Kidney (tissue), 14 donors: ENCODE results near the gene NAP1L1. TPM values are rescaled to one million over a fixed set of nuclear protein-coding genes. Genes with fewer than 3 reads are reported as not detected.

Experiments
- DNase-seq, 5 donors: peaks; one replicate each; pipeline ENCODE4 v3.0.0-alpha.2; 2013 to 2020
- FAIRE-seq: peaks from 2 replicates; lab custom pipeline; 2012; peaks lifted over from hg19 to GRCh38; lab: Jason Lieb, UNC
- H3K27ac ChIP-seq, 2 donors: one replicate each; pipeline ENCODE4 v1.7.0; 2013; ENCODE audit warnings: low read depth in 2 of 2, low read length in 2 of 2, inconsistent platforms in 1 of 2
- H3K27me3 ChIP-seq: one replicate; pipeline ENCODE4 v1.7.1; 2013; ENCODE audit warnings: low read length, inconsistent platforms; ENCODE audit not compliant: control insufficient read depth, insufficient read depth
- H3K36me3 ChIP-seq, 3 donors: one replicate each; pipeline versions ENCODE4 v1.7.0 to v1.7.1; 2013; ENCODE audit warnings: low read length in 3 of 3, control low read depth in 1 of 3, inconsistent platforms in 1 of 3; ENCODE audit not compliant: insufficient read depth in 3 of 3, control insufficient read depth in 2 of 3
- H3K4me1 ChIP-seq, 3 donors: one replicate each; pipeline versions ENCODE4 v1.7.0 to v1.7.1; 2013; ENCODE audit warnings: low read length in 3 of 3, inconsistent platforms in 1 of 3, low read depth in 1 of 3; ENCODE audit not compliant: control insufficient read depth in 2 of 3, insufficient read depth in 2 of 3
- H3K4me3 ChIP-seq, 3 donors: one replicate each; pipeline versions ENCODE4 v1.7.0 to v1.8.1; 2013; ENCODE audit warnings: low read length in 3 of 3, control low read depth in 1 of 3, inconsistent platforms in 1 of 3
- H3K9ac ChIP-seq, 3 donors: one replicate each; pipeline versions ENCODE4 v1.7.0 to v1.7.1; 2013; ENCODE audit warnings: low read length in 3 of 3, control low read depth in 1 of 3, inconsistent platforms in 1 of 3
- H3K9me3 ChIP-seq, 3 donors: one replicate each; pipeline versions ENCODE4 v1.7.0 to v1.7.1; 2013; ENCODE audit warnings: low read length in 3 of 3, control low read depth in 1 of 3, inconsistent platforms in 1 of 3; ENCODE audit not compliant: control insufficient read depth in 2 of 3, insufficient read depth in 1 of 3
- intact Hi-C: fragments of 100-400 bp; cut with DNase I; formaldehyde crosslinking; loops from one replicate; pipeline ENCODE4 v1.11.1; 2022
- polyA plus RNA-seq: library from polyadenylated mRNA; stranded (reverse); fragments of 350-450 nt; fragmentation: Illumina TruSeq; extraction: RNeasy Lipid Tissue Mini Kit (QIAGEN cat#74804); gene quantifications from one replicate; pipeline ENCODE4 v1.2.3, GENCODE V29; 2014; ENCODE audit warnings: low read depth, low replicate concordance; ENCODE audit not compliant: insufficient read depth
- total RNA-seq: library from RNA; stranded (reverse); fragmentation: NEBNext Ultra II Directional; extraction: Animal tissue kit (Norgen Biotek cat#: 25700); gene quantifications from one replicate; pipeline ENCODE4 v1.2.1, GENCODE V29; 2021
- TF ChIP-seq, protein P1 (sequence below): IDR thresholded peaks from 3 replicates; pipeline ENCODE4 v1.5.1; 2012; ENCODE audit warnings: mild to moderate bottlenecking, moderate library complexity, borderline replicate concordance; ENCODE audit not compliant: insufficient read depth; ENCODE audit errors: extremely low read depth
- donor health status: control.
- donor health status: control.
- donor health status: control.
- donor health status: control.
- donor health status: control.
- donor health status: DM: yes; HTN: yes; CAD: no.
- donor health status: Normal renal cell carcinoma (clear cell type).

Gene NAP1L1
- total and polyA plus RNA-seq, 2 donors from 2014 or later = 180 to 288 TPM

DNA sequence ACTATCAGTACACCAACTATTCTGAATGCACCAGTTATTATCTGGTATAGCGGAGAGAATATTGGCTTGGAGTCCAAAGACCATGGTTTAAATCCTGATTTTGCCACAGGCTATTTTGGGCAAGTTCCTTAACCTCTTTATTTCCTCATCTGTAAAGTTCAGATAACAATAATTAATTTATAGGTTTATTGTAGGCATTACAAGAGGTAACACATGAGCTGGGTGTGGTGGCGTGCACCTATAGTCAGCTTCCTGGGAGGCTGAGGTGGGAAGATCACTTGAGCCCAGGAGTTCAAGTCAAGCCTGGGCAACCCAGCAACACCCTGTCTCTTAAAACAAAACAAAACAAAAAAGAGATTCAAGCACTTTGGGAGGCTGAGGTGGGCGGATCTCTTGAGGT, 76.1 kb downstream of the NAP1L1 start:
- H3K36me3 ChIP-seq = no peaks in the 10 kb centered on the region
- intact Hi-C loops = no loop called here
- no peaks in the 10 kb centered on the region for H3K27me3 ChIP-seq
- no peak overlapping the region for H3K4me3 ChIP-seq
- TF ChIP-seq, protein P1, sequence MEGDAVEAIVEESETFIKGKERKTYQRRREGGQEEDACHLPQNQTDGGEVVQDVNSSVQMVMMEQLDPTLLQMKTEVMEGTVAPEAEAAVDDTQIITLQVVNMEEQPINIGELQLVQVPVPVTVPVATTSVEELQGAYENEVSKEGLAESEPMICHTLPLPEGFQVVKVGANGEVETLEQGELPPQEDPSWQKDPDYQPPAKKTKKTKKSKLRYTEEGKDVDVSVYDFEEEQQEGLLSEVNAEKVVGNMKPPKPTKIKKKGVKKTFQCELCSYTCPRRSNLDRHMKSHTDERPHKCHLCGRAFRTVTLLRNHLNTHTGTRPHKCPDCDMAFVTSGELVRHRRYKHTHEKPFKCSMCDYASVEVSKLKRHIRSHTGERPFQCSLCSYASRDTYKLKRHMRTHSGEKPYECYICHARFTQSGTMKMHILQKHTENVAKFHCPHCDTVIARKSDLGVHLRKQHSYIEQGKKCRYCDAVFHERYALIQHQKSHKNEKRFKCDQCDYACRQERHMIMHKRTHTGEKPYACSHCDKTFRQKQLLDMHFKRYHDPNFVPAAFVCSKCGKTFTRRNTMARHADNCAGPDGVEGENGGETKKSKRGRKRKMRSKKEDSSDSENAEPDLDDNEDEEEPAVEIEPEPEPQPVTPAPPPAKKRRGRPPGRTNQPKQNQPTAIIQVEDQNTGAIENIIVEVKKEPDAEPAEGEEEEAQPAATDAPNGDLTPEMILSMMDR = no peak
- H3K9me3 ChIP-seq = peaks cover 0 to 2% (median 0%) of the 10 kb centered on the region in 3 donors
- no peak overlapping the region for H3K27ac ChIP-seq
- DNase-seq (no peak), FAIRE-seq (no peak)
- no peaks in the 10 kb centered on the region for H3K4me1 ChIP-seq
- H3K9ac ChIP-seq = no peak overlapping the region

DNA sequence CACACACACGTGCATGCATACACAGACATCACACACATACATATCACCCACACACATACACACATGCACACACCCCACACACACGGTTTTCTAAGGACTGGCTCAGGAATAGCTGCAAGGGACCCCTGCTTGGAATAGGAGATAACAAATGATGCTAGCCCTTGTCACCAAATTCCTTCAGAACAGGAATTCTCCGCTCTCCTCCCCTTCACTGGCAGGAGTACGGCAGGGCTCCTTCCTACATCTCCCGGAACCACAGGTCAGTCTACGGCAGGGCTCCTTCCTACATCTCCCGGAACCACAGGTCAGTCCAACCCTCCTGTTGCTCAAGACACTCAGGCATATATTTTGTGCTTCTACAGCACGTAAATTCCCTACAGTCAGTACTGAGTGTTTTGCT, 76.8 kb downstream of the NAP1L1 start:
- H3K9me3 ChIP-seq = peaks cover 0 to 2% (median 0%) of the 10 kb centered on the region in 3 donors
- TF ChIP-seq, protein P1 = no peak
- no peak overlapping the region for H3K4me3 ChIP-seq
- intact Hi-C loops = no loop called here
- no peak overlapping the region for H3K27ac ChIP-seq
- no peaks in the 10 kb centered on the region for H3K36me3 ChIP-seq
- FAIRE-seq = no peak
- DNase-seq = no peak
- no peak overlapping the region for H3K9ac ChIP-seq
- no peaks in the 10 kb centered on the region for H3K4me1 ChIP-seq
- H3K27me3 ChIP-seq = no peaks in the 10 kb centered on the region

DNA sequence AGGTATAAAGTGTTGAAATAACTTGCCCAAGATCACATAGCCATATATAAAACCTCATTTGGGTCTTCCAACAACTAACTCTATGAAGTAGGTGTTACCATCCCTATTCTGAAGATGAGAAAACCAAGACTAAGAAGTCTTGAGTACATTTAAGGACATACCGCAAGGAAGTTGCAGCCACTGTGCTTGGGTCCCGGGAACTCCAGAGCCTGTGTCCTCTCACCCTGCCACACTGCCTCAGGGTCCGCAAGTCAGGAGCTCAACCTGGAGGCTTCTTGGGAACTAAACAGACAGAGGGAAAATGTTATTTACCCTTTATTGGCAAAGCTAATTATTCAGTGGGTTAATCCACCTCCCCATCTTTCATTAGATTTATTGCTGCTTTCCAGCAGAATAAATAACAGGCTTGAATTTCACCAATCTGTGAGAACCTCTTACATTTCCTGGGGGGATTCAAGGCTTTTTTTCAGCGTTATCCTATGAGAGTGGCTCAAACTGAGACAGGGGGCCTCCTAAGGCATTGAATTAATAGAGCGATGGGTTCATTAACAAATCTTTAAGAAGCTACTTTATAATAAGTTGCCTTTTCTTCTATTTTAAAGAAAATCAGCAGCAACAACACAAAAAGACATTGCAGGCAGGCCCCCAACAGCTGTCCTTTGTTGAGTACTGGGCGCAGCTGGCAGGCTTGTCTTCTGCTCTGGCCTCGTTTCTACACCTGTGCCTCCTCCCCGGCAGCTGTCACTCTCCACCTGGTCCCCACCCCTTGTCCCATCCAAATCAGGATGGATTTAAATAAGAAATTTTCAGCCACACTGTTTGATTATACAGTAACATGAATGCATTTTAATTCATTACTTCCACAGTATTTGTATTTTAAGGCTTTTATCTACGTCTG, 78.2 kb downstream of the NAP1L1 start:
- Histone ChIP-seq H3K4me3 (no peak overlapping the region), H3K9ac (no peak overlapping the region), H3K9me3 (peaks cover 0 to 2% (median 0%) of the 10 kb centered on the region in 3 donors), H3K27ac (no peak overlapping the region), H3K27me3 (no peaks in the 10 kb centered on the region), H3K36me3 (no peaks in the 10 kb centered on the region), H3K4me1 (no peaks in the 10 kb centered on the region)
- no peak for FAIRE-seq
- intact Hi-C loops = no loop called here
- DNase-seq = peak in 1 of 5 donors; percentile 74
- TF ChIP-seq, protein P1 = no peak

DNA sequence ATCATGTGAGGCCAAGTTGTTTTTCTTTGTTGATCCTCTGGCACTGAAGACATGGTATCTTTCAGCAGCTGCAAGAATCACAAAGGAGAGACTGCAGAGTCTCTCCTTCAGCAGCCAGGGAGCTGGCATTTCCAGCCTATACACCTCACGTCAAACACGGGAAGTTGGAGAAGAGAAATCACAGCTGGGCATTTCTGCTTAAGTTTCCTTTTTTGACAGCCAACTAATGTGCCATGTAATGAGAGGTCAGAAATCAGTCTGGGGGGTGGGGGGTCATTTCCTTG, 81.2 kb downstream of the NAP1L1 start:
- FAIRE-seq = no peak
- Histone ChIP-seq H3K27ac (no peak overlapping the region), H3K36me3 (no peaks in the 10 kb centered on the region), H3K9ac (no peak overlapping the region), H3K27me3 (no peaks in the 10 kb centered on the region), H3K4me1 (no peaks in the 10 kb centered on the region), H3K4me3 (no peak overlapping the region), H3K9me3 (peaks cover 0 to 2% (median 0%) of the 10 kb centered on the region in 3 donors)
- TF ChIP-seq, protein P1 = no peak
- DNase-seq = peak in 3 of 5 donors; percentile 41 to 71 (median 61)
- intact Hi-C loops = no loop called here
